HEK293T (cell line): ENCODE results near the gene COMMD3.
"Not testable (repeated sequence)": the region's sequence is repeated elsewhere in the genome, so short reads cannot be mapped to it uniquely, and the experiment has no call there.

Experiments
- CTCF ChIA-PET: fragments of 350-600 bp; formaldehyde crosslinking; extraction: SDS; loops from one replicate; lab custom pipeline; 2021; ENCODE audit warnings: antibody characterized with exemption, inconsistent platforms; lab: Yijun Ruan, JAX
- POLR2A ChIA-PET: fragments of 350-600 bp; formaldehyde crosslinking; extraction: SDS; loops from one replicate; lab custom pipeline; 2020; ENCODE audit warnings: antibody characterized with exemption, inconsistent platforms; lab: Yijun Ruan, JAX
- DNase-seq: peaks from one replicate; pipeline ENCODE4 v3.0.0; 2012; ENCODE audit warnings: mixed read lengths; ENCODE audit errors: extremely low spot score
- ARNT ChIP-seq: fragments of 450-650 bp; IDR thresholded peaks from 2 replicates; pipeline ENCODE4 v1.6.1; 2017; ENCODE audit warnings: mild to moderate bottlenecking
- BHLHE40 ChIP-seq: fragments of 450-650 bp; IDR thresholded peaks from 2 replicates; pipeline ENCODE4 v1.6.1; 2016; ENCODE audit warnings: mild to moderate bottlenecking, moderate library complexity, borderline replicate concordance
- CTBP1 ChIP-seq: fragments of 450-650 bp; IDR thresholded peaks from 2 replicates; pipeline ENCODE4 v1.6.1; 2016; ENCODE audit warnings: borderline replicate concordance
- ELF4 ChIP-seq: fragments of 450-650 bp; IDR thresholded peaks from 2 replicates; pipeline ENCODE4 v1.6.1; 2017; ENCODE audit warnings: antibody characterized with exemption
- FOXA1 ChIP-seq: fragments of 450-650 bp; IDR thresholded peaks from 2 replicates; pipeline ENCODE4 v1.6.1; 2016; ENCODE audit warnings: mild to moderate bottlenecking
- FOXM1 ChIP-seq: fragments of 450-650 bp; IDR thresholded peaks from 2 replicates; pipeline ENCODE4 v1.6.1; 2017; ENCODE audit warnings: mild to moderate bottlenecking, borderline replicate concordance
- HDGF ChIP-seq: fragments of 450-650 bp; IDR thresholded peaks from 2 replicates; pipeline ENCODE4 v1.6.1; 2017; ENCODE audit warnings: antibody characterized with exemption, borderline replicate concordance
- L3MBTL2 ChIP-seq: fragments of 450-650 bp; conservative IDR thresholded peaks from 2 replicates; pipeline ENCODE4 v1.6.1; 2016; ENCODE audit warnings: mild to moderate bottlenecking
- LEF1 ChIP-seq: fragments of 450-650 bp; IDR thresholded peaks from 2 replicates; pipeline ENCODE4 v1.6.1; 2017; ENCODE audit warnings: mild to moderate bottlenecking, borderline replicate concordance
- NFRKB ChIP-seq: fragments of 450-650 bp; IDR thresholded peaks from 2 replicates; pipeline ENCODE4 v1.6.1; 2016; ENCODE audit warnings: mild to moderate bottlenecking, moderate library complexity
- SP1 ChIP-seq: fragments of 450-650 bp; IDR thresholded peaks from 2 replicates; pipeline ENCODE4 v1.6.1; 2017
- SUZ12 ChIP-seq: fragments of 450-650 bp; IDR thresholded peaks from 2 replicates; pipeline ENCODE4 v1.6.1; 2016; ENCODE audit warnings: mild to moderate bottlenecking
- TARDBP ChIP-seq: fragments of 450-650 bp; IDR thresholded peaks from 2 replicates; pipeline ENCODE4 v1.6.1; 2016
- ZNF384 ChIP-seq: fragments of 450-650 bp; IDR thresholded peaks from 2 replicates; pipeline ENCODE4 v1.6.1; 2016
- TF ChIP-seq, protein P1 (sequence below): fragments of 450-650 bp; IDR thresholded peaks from 2 replicates; pipeline ENCODE4 v1.6.1; 2016

COMMD3 gene

DNA sequence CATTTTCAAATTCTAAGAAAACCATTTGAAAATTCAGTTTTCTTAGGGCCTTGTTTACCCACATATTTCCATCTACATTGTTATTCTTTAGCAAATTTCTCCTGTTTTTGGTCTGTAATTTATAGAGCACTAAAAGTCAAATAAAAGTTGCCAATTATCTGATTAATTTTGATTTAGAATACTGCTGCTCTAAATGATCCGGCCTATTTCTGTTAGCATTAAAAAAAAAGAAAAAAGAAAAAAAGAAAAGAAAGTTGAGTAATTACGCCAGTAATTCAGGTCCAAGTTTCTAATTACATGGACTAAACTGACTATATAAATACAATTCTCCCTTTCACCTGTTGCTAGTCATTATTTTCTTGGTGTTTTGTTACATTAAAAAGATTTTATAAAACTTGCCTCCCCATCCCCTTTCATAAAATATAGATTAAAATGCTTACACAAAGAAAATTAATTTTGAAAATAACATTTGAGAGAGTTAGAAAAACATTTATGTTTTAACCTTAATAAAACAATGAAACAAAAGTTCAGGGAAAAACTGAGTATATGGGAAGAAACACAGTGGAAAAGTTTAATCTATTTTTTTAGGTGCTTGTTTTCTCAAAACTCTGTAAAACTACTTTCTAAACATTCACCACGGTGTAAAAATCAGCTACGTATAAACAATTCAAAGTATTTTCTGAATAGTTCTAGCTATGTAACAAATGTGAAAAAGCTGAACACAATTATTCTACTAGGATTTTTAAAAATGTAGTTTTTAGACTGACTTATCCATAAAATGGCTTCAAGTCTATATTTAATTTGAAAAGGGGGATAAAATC is 6.8 kb upstream of the COMMD3 start:
- no peak for DNase-seq
- TF ChIP-seq, protein P1, sequence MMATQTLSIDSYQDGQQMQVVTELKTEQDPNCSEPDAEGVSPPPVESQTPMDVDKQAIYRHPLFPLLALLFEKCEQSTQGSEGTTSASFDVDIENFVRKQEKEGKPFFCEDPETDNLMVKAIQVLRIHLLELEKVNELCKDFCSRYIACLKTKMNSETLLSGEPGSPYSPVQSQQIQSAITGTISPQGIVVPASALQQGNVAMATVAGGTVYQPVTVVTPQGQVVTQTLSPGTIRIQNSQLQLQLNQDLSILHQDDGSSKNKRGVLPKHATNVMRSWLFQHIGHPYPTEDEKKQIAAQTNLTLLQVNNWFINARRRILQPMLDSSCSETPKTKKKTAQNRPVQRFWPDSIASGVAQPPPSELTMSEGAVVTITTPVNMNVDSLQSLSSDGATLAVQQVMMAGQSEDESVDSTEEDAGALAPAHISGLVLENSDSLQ: peak; percentile 84
- no peak for TF ChIP-seq ARNT
- peak; percentile 89 for TF ChIP-seq ZNF384
- TF ChIP-seq CTBP1: peak; percentile 61; the same call in 1 of the 2 replicates
- ChIA-PET CTCF (no interaction called here), POLR2A (no interaction called here)

DNA sequence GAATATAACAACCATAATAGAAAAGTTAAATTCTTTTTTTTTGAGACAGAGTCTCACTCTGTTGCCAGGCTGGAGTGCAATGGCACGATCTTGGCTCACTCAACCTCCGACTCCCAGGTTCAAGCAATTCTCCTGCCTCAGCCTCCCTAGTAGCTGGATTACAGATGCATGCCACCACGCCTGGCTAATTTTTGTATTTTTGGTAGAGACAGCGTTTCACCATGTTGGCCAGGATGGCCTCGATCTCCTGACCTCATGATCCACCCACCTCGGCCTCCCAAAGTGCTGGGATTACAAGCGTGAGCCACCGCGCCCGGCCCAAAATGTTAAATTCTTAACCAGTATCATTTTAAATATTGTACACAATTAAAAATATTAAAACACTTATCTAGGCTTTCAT is 6.2 kb upstream of the COMMD3 start:
- POLR2A ChIA-PET, DNase-seq, CTCF ChIA-PET: not testable (repeated sequence)

DNA sequence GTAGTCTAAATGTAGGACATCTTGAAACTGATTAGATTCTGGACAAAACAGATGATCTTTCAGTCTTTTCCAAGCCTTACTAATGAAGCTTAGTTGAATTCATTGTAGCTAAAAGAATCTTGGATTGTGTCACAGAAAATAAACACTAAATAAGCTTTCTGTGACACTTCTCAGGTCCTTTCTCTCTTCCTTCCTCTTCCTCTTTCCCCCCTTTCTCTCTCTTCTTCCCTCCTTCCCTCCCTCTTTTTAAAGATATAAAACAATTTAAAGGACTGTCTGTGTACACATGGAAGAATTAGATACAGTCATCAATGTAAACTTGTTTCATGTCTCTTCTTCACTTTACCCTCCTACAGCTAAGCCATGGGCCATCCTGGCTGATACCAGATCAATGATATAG is 5.3 kb upstream of the COMMD3 start:
- TF ChIP-seq HDGF (no peak), FOXM1 (no peak), FOXA1 (no peak), SUZ12 (no peak), SP1 (no peak)
- no peak for DNase-seq
- POLR2A ChIA-PET: no interaction called here
- CTCF ChIA-PET: no interaction called here

DNA sequence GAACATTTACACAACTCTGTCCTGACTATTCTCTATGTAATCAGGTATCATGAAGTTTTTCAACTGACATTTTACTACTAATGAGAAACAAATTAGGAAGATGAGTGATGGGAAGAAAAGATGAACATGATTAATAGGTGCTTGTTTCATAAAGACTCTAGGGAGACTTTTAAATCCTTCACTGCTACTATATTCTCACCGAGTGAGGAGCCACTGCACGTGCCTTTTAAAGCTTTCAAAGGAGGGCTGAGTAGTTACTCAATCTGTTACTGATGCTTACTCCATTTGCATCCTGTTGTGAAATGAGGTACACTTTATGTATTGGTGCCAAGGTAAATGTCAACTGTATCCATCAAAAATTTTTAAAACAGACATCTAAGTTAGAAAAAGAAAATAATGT is 1.3 kb upstream of the COMMD3 start:
- ChIA-PET POLR2A (interaction anchor here (1.7 to 4.2 kb wide), 4 partner anchors 86 to 312 kb away, joined by 6 to 50 read pairs (median 11); partner anchors contain the start of gene DNAJC1), CTCF (no interaction called here)
- no peak for DNase-seq
- TF ChIP-seq, protein P1: peak; percentile 78
- TF ChIP-seq ELF4 (no peak), L3MBTL2 (peak; percentile 49; the same call in 1 of the 2 replicates), CTBP1 (peak; percentile 23; the same call in 1 of the 2 replicates)

DNA sequence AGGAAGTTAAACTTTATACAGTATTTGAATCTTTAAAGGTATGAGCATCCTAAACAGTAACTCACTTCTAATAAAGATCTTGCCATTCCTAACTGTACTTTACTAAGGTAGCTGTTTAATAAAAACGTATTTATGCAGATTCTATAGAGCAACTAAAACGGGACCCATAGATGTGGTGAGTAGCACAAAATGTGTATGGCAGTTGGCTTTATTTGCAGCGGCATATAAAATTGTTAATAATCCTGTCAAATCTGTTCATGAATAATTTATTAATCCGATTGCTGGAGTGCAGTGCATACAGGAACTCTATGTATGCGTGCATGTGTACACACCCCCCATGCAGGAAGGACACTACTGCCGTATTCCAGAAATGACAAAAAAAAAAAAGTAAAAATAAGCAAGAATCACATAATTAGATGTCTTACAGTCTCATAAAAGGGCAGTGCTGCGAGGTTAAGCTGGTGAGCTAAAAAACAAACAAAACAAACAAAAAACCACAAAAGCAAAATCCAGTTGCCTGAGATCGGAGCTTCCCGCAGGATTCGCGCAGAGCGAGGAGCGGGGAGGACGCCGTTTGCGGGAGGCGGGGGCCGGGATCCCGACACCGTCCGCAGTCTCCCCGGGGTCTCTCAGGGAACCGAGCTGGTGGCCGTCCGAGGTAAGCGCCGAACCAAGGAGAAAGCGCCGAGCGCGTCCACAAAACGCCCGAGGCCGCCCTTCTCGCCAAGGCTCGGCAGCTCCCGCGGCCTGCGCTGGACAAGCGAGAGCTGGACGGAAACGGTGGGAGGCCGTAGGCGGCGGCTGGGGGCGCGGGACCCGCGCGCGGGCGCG is 518 bp upstream of the COMMD3 start:
- DNase-seq: no peak
- TF ChIP-seq, protein P1: peak; percentile 63
- TF ChIP-seq TARDBP: no peak
- 0 out of 2 replicates have a peak, but pooled peaks have one; percentile 2 for TF ChIP-seq L3MBTL2
- ChIA-PET POLR2A (interaction anchor here (0.6 to 4.2 kb wide), 29 partner anchors 8 to 639 kb away, joined by 3 to 50 read pairs (median 5); partner anchors contain the start of gene DNAJC1), CTCF (interaction anchor here (0.6 kb wide), 1 partner anchor 807 kb away, joined by 3 read pairs; no protein-coding TSS in a partner anchor)

DNA sequence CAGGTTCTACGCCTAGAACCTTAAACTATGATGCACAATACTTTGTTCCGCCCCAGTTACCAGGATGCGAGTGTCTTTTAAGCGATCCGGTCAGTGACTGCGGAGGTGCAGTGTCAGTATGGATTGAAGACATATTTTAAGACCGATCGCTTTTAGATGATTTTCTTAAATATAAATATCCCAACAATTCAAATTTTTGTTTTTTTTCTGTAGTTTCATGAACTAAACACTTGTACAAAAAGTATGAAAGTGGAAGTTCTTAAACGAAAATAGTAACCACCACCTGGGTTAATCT is 835 bp downstream of the COMMD3 start:
- no peak for TF ChIP-seq ZNF384
- TF ChIP-seq HDGF: no peak
- ChIA-PET POLR2A (interaction anchor here (1.0 to 4.2 kb wide), 13 partner anchors 7 to 596 kb away, joined by 3 to 50 read pairs (median 6); partner anchors contain the start of gene DNAJC1), CTCF (no interaction called here)
- no peak for DNase-seq

DNA sequence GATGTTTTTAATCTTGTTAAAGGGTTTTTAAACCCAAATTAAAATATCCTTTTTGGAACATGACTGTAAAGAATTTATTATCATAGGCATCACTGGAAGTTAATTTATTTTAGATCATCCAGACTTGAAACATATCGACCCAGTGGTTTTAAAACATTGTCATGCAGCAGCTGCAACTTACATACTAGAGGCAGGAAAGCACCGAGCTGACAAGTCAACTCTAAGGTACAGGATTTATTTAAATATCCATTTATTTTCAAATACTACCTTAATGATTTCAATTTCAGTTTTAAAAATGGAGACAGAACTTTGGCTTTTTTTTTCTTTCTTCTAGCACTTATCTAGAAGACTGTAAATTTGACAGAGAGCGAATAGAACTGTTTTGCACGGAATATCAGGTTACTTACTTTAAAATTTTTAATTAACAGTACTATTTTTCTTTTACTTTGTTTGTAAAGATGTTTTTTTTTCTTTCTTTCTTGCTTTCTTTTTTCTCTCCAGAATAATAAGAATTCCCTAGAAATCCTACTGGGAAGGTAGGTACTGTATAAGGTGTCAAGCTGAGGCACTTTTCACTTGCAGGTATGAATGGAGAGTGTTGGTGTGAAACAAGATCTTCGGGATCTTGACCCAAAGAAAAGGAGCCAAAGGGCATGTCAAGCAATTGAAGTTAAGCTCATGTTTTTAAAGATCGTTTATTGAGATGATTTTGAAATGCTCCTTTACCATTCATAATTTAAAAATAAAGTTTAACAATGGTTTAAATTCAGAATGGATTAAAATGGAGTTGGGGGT is 1.8 kb downstream of the COMMD3 start:
- POLR2A ChIA-PET: interaction anchor here (1.0 kb wide), 1 partner anchor 119 kb away, joined by 3 read pairs; no protein-coding TSS in a partner anchor
- CTCF ChIA-PET: no interaction called here
- no peak for TF ChIP-seq FOXA1
- no peak for TF ChIP-seq L3MBTL2
- no peak for TF ChIP-seq NFRKB
- TF ChIP-seq HDGF: no peak
- no peak for TF ChIP-seq LEF1
- TF ChIP-seq CTBP1: no peak
- no peak for TF ChIP-seq FOXM1
- TF ChIP-seq ELF4: no peak
- TF ChIP-seq BHLHE40: no peak
- no peak for TF ChIP-seq TARDBP
- no peak for DNase-seq
